Vagina (tissue), 2 donors: ENCODE results near the gene USP20. TPM values are rescaled to one million over a fixed set of nuclear protein-coding genes. Genes with fewer than 3 reads are reported as not detected.

Source experiments
- DNase-seq, 2 donors: peaks; one replicate each; pipeline ENCODE4 v3.0.0-alpha.2; 2017; ENCODE audit errors: extremely low spot score in 2 of 2
- H3K27ac ChIP-seq: fragments of 200-600 bp; sonication (generic); one replicate; pipeline ENCODE4 v1.5.1; 2019
- H3K27me3 ChIP-seq: fragments of 200-600 bp; sonication (generic); one replicate; pipeline ENCODE4 v1.5.1; 2019
- H3K36me3 ChIP-seq, 2 donors: fragments of 200-600 bp; sonication (generic); one replicate each; pipeline ENCODE4 v1.5.1; 2017 to 2019
- H3K4me1 ChIP-seq: fragments of 200-600 bp; sonication (generic); one replicate; pipeline ENCODE4 v1.5.1; 2019
- H3K4me3 ChIP-seq, 2 donors: fragments of 200-600 bp; sonication (generic); 1 replicate in 1 of 2; 2 replicates in 1 of 2; pipeline ENCODE4 v1.5.1; 2016 to 2019
- H3K9me3 ChIP-seq: fragments of 200-600 bp; sonication (generic); one replicate; pipeline ENCODE4 v1.5.1; 2019
- POLR2A ChIP-seq, 2 donors: fragments of 450-650 bp; IDR thresholded peaks; one replicate each; pipeline ENCODE4 v1.6.1; 2017; ENCODE audit warnings: antibody characterized with exemption in 2 of 2, mild to moderate bottlenecking in 2 of 2, moderate library complexity in 2 of 2
- POLR2AphosphoS5 ChIP-seq, 2 donors: sonication (generic); formaldehyde crosslinking; IDR thresholded peaks; one replicate each; pipeline ENCODE4 v1.9.0; 2017; ENCODE audit warnings: antibody characterized with exemption in 2 of 2, mild to moderate bottlenecking in 2 of 2, low read depth in 1 of 2; ENCODE audit not compliant: insufficient read depth in 1 of 2
- intact Hi-C: fragments of 100-400 bp; cut with DNase I; formaldehyde crosslinking; loops from one replicate; pipeline ENCODE4 v1.15.1; 2023
- total RNA-seq: library from RNA; depleted of rRNA; stranded (reverse); fragments of >200 nt; gene quantifications from one replicate; pipeline ENCODE4 v1.2.3, GENCODE V29; 2016
- TF ChIP-seq, protein P1 (sequence below), 3 experiments: fragments of 450-650 bp in 2 of 3; fragments of 200-600 bp in 1 of 3; sonication (generic) in 1 of 3; IDR thresholded peaks; one replicate each; pipeline ENCODE4 v1.5.1; 2017 to 2019; ENCODE audit warnings: antibody characterized with exemption in 3 of 3, mild to moderate bottlenecking in 2 of 3, moderate library complexity in 2 of 3

Gene USP20
- total RNA-seq, 1 donor from 2014 or later = 29.5 TPM

DNA sequence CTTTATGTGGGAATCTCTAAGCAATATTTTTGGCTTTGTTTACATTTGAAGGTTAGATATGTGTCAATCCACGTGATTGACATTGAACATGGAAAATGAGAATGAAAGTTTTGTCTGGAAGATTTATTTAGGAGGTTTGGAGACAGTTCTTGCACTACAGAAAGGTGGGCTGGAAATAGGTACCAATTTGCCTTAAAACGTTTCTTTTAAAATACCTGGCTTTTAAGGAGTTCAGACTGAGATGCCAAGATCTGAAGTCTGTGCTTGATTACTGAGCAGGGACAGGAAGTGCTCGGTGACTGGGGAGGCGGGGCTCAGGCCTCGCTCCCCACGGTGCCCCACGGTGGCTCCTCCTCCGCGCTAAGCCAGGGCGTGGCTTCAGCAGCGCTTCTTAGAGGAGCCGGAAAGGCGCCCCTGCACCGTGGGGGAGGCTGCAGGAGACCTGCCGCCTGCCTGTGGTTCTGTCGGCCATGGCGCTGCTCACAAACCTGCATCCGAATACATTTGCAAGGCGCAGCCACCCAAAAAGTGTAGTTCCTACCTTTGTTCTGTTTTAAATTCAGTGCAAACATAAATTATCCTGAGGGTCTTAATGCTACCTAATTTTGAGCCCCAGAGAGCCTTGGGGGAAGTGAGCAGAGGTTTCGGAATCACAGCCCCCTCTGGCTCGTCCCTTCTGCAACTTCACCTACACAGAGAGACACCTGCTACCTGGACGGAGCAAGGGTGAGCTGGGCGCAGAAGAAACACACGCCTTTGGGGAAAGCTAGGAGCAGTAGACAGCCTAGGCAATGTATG, 49.2 kb downstream of the USP20 start:
- intact Hi-C loops = loop anchor here (1.0 to 10.0 kb wide), 3 partner anchors 159 to 470 kb away; partner anchors contain the start of gene FNBP1
- H3K4me1 ChIP-seq = peaks cover 31% of the 10 kb centered on the region
- DNase-seq = peak in 1 of 2 donors; percentile 88
- TF ChIP-seq POLR2A (IDR thresholded peaks at IDR 0.05) (peak in 1 of 2 donors; percentile 31), POLR2AphosphoS5 (IDR thresholded peaks at IDR 0.05; ENCODE audit: insufficient read depth in 1 of 2, low read depth in 1 of 2) (peak; percentile 80)
- TF ChIP-seq, protein P1, sequence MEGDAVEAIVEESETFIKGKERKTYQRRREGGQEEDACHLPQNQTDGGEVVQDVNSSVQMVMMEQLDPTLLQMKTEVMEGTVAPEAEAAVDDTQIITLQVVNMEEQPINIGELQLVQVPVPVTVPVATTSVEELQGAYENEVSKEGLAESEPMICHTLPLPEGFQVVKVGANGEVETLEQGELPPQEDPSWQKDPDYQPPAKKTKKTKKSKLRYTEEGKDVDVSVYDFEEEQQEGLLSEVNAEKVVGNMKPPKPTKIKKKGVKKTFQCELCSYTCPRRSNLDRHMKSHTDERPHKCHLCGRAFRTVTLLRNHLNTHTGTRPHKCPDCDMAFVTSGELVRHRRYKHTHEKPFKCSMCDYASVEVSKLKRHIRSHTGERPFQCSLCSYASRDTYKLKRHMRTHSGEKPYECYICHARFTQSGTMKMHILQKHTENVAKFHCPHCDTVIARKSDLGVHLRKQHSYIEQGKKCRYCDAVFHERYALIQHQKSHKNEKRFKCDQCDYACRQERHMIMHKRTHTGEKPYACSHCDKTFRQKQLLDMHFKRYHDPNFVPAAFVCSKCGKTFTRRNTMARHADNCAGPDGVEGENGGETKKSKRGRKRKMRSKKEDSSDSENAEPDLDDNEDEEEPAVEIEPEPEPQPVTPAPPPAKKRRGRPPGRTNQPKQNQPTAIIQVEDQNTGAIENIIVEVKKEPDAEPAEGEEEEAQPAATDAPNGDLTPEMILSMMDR (IDR thresholded peaks at IDR 0.05) = no peak
- peaks cover 0 to 16% of the 10 kb centered on the region in 2 donors for H3K36me3 ChIP-seq
- H3K27ac ChIP-seq = peak overlapping the region; percentile 85
- H3K4me3 ChIP-seq = peak overlapping the region; percentile 41 to 46
- no peaks in the 10 kb centered on the region for H3K9me3 ChIP-seq
- H3K27me3 ChIP-seq = no peaks in the 10 kb centered on the region

DNA sequence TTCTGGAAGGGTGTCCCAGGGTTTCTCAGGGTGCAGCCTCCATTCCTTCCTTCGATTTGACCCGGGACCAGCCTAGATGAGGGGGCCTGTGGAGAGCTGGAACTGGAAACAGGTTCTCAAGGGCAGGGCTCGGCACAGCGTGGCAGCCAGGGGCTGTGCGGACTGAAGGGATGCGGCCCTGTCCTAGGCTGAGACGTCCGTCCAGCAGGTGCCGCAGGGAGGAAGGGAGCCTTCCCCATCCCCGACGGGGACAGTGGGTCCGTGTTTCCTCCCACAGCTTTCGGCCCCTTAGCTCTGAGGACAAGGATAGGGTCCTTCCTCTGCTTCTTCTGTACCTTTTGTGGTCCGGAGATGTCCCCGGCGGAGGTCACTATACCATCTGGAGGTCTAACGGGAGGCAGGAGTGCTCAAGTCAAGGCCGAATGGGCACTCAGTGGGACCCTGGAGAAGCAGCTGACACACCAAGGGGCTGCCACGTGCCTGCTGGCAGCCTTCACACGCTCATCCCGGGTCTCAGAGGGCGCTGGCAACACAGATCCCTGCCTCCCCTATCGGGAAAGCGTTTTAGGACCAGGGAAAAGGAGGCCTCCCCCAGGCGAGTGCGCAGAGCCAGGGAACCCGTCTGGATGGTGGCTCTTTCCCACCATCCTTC, 49.9 kb downstream of the USP20 start:
- TF ChIP-seq POLR2A (IDR thresholded peaks at IDR 0.05) (no peak), POLR2AphosphoS5 (IDR thresholded peaks at IDR 0.05; ENCODE audit: insufficient read depth in 1 of 2, low read depth in 1 of 2) (no peak)
- TF ChIP-seq, protein P1 (IDR thresholded peaks at IDR 0.05) = peak in 1 of 3 experiments; percentile 5
- no peaks in the 10 kb centered on the region for H3K27me3 ChIP-seq
- intact Hi-C loops = loop anchor here (1.0 to 10.0 kb wide), 3 partner anchors 158 to 470 kb away; partner anchors contain the start of gene FNBP1
- H3K4me1 ChIP-seq = peaks cover 31% of the 10 kb centered on the region
- H3K27ac ChIP-seq = peak overlapping the region; percentile 85
- peak overlapping the region; percentile 41 to 46 for H3K4me3 ChIP-seq
- peak in 1 of 2 donors; percentile 89 for DNase-seq
- H3K36me3 ChIP-seq = peaks cover 0 to 9% of the 10 kb centered on the region in 2 donors
- H3K9me3 ChIP-seq = no peaks in the 10 kb centered on the region

DNA sequence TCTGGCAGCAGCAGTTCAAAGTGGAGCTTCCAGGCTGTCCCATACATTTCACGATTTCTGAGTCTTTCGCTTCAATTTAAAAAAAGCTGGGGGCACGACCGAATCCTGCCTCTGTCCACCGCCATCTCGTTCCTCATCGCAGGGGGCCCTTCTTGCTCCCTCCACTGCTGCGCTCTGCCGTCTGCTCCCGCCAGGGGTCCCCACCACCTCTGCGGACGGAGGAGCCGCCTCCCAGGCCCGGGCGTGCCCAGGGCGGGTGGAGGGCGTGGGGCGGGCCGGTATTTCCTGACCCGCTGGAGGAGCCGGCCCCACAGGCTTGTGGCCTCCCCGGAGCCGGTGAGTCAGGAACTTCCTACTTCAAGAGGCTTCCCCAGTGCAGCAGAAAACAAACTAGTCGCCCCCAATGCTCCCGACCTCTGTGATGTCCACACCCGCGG, 50.4 kb downstream of the USP20 start:
- H3K27ac ChIP-seq = peak overlapping the region; percentile 85
- peak overlapping the region; percentile 41 to 46 for H3K4me3 ChIP-seq
- peaks cover 0 to 4% of the 10 kb centered on the region in 2 donors for H3K36me3 ChIP-seq
- no peaks in the 10 kb centered on the region for H3K27me3 ChIP-seq
- peak in 1 of 2 donors; percentile 94 for DNase-seq
- H3K9me3 ChIP-seq = no peaks in the 10 kb centered on the region
- intact Hi-C loops = loop anchor here (1.0 to 10.0 kb wide), 3 partner anchors 158 to 469 kb away; partner anchors contain the start of gene FNBP1
- peaks cover 31% of the 10 kb centered on the region for H3K4me1 ChIP-seq
- TF ChIP-seq POLR2A (IDR thresholded peaks at IDR 0.05) = peak in 1 of 2 donors; percentile 32
- peak; percentile 72 to 88 for TF ChIP-seq POLR2AphosphoS5 (IDR thresholded peaks at IDR 0.05; ENCODE audit: insufficient read depth in 1 of 2, low read depth in 1 of 2)
- TF ChIP-seq, protein P1 (IDR thresholded peaks at IDR 0.05) = peak; percentile 92 to 98 (median 95)

DNA sequence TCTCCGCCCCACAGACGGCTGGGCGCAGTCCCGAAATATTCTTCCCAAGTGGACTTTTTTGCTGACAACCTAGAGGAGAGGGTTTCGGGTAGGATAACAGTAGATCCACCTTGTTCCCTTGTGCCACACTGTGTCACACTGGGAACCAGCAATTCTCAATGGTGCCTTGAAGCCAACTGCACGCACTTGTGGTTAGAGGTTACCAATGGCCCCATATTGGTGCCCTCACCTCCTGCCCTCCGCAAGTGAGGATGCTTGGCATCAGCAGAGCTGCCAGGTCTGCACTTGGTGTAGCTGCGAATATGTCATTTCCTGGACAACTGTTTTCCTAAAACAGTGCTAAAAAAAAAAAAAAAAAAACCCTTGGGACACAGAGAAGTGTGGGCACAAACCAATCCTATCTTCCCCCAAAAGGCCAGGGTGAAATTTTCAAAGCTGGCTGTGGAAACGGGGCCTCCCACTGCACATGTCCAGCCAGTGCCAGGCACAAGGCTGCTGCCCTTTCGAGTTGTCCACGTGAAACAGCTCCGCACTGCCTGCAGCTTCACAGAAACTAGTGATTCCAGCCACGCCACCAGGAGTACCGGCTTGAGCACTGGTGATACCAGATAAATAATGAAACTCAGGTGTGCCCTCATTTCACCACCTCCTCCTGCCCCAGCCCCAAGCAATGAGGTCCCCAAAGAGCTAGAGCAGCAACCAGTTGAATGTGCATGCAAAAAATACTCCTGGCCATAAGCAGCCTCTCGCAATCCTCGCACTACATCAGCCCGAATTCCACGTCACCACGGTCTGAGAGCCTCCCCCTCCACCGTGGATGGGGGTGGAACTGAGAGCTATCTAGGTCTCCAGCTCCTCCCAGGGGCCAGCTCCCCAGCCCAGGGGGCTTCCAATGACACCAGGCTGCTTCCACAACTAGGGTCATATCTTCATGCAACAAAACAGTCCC, 51.2 kb downstream of the USP20 start:
- Histone ChIP-seq H3K36me3 (no peaks in the 10 kb centered on the region), H3K27ac (peak overlapping the region; percentile 85), H3K4me3 (peak overlapping the region; percentile 41 to 46), H3K27me3 (no peaks in the 10 kb centered on the region), H3K4me1 (peaks cover 34% of the 10 kb centered on the region), H3K9me3 (no peaks in the 10 kb centered on the region)
- intact Hi-C loops = loop anchor here (10.0 kb wide), 2 partner anchors 218 to 468 kb away; no protein-coding TSS in a partner anchor
- TF ChIP-seq, protein P1 (IDR thresholded peaks at IDR 0.05) = no peak
- TF ChIP-seq POLR2A (IDR thresholded peaks at IDR 0.05) = no peak
- TF ChIP-seq POLR2AphosphoS5 (IDR thresholded peaks at IDR 0.05; ENCODE audit: insufficient read depth in 1 of 2, low read depth in 1 of 2) = no peak
- peak in 1 of 2 donors; percentile 85 for DNase-seq
